Bronchial epithelial cell (primary cell): ENCODE results near the gene MCC. TPM values are rescaled to one million over a fixed set of nuclear protein-coding genes. Genes with fewer than 3 reads are reported as not detected.

Source experiments
- DNase-seq: peaks from one replicate; pipeline ENCODE4 v3.0.0-alpha.2; 2010; ENCODE audit warnings: low read depth
- FAIRE-seq: peaks from 2 replicates; lab custom pipeline; 2011; peaks lifted over from hg19 to GRCh38; lab: Jason Lieb, UNC
- H3K27me3 ChIP-seq: 2 replicates; pipeline ENCODE4 v1.5.1; 2011; ENCODE audit warnings: low read length; ENCODE audit not compliant: control insufficient read depth, insufficient read depth
- H3K36me3 ChIP-seq: 2 replicates; pipeline ENCODE4 v1.5.1; 2011; ENCODE audit warnings: low read length; ENCODE audit not compliant: control insufficient read depth, insufficient read depth
- H3K4me3 ChIP-seq: 2 replicates; pipeline ENCODE4 v1.5.1; 2011; ENCODE audit warnings: mild to moderate bottlenecking, low read depth, low read length, control low read depth
- CTCF ChIP-seq: IDR thresholded peaks from 2 replicates; pipeline ENCODE4 v1.5.1; 2011; ENCODE audit warnings: mild to moderate bottlenecking, moderate library complexity, low read length, control low read depth, inconsistent platforms; ENCODE audit not compliant: insufficient read depth, severe bottlenecking
- total RNA-seq: library from RNA; depleted of rRNA; stranded (reverse); fragments of >200 nt; gene quantifications from 2 replicates; pipeline ENCODE4 v1.2.1, GENCODE V29; 2014

The MCC gene
- total RNA-seq, 1 donor from 2014 or later = 43.2 TPM

DNA sequence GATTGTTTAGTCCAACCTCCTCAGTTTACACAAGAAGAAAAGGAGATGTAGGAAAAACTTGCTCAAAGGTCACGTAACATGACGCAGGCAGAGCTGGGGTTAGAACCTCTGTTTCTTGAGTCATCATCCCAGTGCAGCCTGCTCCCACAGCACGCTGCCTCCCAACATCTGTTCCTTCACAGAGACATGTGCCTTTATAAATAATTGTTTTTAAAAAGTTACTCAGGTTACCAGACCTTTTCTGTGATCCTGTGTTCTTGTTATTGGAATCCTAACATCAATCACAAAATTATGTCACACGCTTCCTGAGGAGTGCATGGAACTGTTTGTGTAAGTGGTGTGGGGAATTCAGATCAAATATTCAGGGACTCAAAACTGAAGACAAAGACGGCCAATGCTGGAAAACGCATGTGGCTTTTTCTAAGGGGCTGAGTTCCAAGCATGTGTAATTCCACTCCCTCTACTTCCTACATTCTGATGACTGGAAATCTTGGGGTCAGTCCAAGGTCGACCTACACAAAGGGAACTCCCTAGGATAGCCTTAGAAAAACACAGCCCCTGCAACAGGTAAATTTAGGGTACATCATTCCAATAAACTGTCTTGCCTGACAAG, 237.8 kb downstream of the MCC start:
- Histone ChIP-seq H3K27me3 (no peaks in the 10 kb centered on the region), H3K4me3 (no peak overlapping the region), H3K36me3 (no peaks in the 10 kb centered on the region)
- TF ChIP-seq CTCF = no peak
- FAIRE-seq (no peak), DNase-seq (no peak)

GRCh38 chr5:113249206-113249605, 239.0 kb downstream of the MCC start:
- TF ChIP-seq CTCF = no peak
- FAIRE-seq (no peak), DNase-seq (no peak)
- Histone ChIP-seq H3K27me3 (no peaks in the 10 kb centered on the region), H3K36me3 (no peaks in the 10 kb centered on the region), H3K4me3 (no peak overlapping the region)

GRCh38 chr5:113246361-113246870, 241.8 kb downstream of the MCC start:
- Histone ChIP-seq H3K27me3 (no peaks in the 10 kb centered on the region), H3K4me3 (no peak overlapping the region), H3K36me3 (no peaks in the 10 kb centered on the region)
- TF ChIP-seq CTCF = no peak
- DNase-seq (no peak), FAIRE-seq (no peak)

DNA sequence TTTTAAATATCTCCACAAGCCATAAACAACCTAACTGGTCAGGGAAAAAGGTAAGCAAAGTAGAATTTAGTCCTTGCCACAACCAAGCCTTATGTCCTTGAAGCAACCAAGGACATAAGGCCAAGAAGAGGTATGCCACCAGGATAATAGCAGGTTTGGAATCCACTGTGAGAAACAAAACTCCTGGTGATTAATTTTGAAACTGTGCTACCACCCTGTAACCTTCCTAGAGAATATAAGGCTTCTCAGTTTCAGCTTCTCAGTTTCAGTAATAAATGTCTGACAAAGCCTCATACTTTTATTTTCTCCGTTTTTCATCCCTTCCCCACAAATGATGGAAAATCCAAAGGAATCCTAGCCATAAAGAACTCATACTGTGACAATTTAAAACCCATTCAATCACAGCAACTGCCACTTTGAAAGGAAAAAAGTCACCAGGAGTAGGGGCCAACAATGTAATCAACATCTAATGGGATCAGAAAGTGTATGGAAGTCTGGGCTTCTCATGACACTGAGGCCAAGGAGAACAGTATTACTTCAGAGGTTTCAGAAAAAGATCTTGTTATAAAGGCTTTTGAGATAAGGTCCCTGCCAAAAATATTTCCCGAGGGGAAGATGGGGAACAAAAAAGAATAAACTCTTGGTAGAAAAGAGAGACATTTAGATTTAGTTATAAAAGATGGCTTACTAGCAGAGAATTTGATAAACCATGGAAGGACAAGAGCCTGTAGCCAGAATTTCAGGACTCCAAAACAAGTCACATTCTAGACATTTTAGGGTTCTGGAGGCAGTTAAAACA, 242.6 kb downstream of the MCC start:
- no peak for TF ChIP-seq CTCF
- no peaks in the 10 kb centered on the region for H3K27me3 ChIP-seq
- no peak for FAIRE-seq

GRCh38 chr5:113244966-113245365, 243.3 kb downstream of the MCC start:
- H3K36me3 ChIP-seq = no peaks in the 10 kb centered on the region
- TF ChIP-seq CTCF = no peak
- no peak for DNase-seq
- FAIRE-seq = no peak
- no peaks in the 10 kb centered on the region for H3K27me3 ChIP-seq
- no peak overlapping the region for H3K4me3 ChIP-seq

More for the DNA sequence above, 242.6 kb downstream of the MCC start:
- no peaks in the 10 kb centered on the region for H3K36me3 ChIP-seq
- no peak overlapping the region for H3K4me3 ChIP-seq
- no peak for DNase-seq
